M059J (cell line): ENCODE results near the gene CCDC187. TPM values are rescaled to one million over a fixed set of nuclear protein-coding genes. Genes with fewer than 3 reads are reported as not detected.
A peak's percentile ranks its signal among the peaks of the same experiment; 100 is the strongest.

Experiments used
- DNase-seq: peaks from one replicate; pipeline ENCODE4 v3.0.0-alpha.2; 2012; ENCODE audit warnings: low read depth
- total RNA-seq: library from RNA; depleted of rRNA; stranded (reverse); fragments of >200 nt; shearing (Covaris generic); gene quantifications from 2 replicates; pipeline ENCODE4 v1.2.3, GENCODE V29; 2014

CCDC187 gene
- total RNA-seq, 1 experiment from 2014 or later: not detected

DNA sequence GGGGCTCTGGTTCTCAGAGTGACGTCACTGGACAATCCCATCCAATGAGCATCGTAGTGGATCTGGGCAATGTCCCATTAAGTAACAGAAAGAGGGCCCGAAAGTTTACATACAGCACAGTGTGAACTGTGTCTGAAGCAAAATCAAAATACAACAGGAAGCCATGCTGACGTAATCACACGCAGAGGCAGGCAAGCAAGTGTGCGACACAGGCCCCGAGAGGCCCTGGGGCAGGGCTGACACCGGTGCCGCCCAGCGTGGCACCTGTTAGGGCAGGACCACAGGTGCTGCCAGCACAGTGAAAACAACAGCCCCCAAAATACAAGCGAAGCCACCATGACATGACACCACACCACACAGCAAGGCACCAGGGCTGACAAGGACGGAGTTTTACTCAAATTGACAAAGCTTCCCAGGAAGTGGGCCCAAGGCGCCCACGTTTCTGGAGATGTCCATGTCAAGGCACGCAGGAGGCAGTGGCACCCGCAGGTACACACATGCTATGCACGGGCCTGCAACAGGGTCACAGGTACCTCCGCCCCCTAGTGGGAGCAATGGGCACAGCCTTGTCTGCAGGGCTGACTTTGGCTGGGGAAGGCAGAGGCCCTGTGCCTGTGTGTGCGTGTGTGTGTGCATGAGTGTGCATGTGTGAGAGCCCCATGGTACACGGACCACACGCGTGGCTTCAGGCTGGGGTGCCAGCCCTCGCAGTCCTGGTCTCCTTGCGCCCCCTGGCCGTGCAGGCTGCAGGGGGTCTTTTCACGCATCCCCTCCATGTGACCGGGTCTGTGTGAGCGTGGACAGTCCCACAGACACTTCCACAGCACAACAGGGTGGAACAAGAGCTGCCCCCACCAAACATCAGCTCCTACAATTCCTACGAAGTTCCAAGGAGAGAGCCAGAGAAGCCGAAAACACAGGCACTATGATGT, 77.9 kb downstream of the CCDC187 start:
- peak; percentile 30 for DNase-seq

DNA sequence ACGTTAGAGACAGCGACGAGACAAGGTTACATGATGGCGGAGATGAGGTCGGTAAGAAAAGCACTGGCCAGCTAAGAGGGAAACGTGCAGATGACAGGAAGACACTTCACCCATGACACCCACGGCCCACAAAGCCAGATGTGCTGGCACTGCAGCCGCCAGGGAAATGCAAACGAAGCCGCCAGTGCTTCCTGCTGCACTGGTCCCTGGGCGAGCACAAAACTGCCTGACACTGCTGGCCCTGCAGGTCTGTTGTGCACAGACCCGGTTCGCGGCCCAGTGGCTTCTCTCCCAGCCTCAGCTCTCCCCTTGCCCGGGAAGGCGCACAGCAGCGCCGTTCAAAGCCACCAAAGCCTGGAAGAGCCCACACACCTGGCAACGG, 78.5 kb downstream of the CCDC187 start:
- no peak for DNase-seq

DNA sequence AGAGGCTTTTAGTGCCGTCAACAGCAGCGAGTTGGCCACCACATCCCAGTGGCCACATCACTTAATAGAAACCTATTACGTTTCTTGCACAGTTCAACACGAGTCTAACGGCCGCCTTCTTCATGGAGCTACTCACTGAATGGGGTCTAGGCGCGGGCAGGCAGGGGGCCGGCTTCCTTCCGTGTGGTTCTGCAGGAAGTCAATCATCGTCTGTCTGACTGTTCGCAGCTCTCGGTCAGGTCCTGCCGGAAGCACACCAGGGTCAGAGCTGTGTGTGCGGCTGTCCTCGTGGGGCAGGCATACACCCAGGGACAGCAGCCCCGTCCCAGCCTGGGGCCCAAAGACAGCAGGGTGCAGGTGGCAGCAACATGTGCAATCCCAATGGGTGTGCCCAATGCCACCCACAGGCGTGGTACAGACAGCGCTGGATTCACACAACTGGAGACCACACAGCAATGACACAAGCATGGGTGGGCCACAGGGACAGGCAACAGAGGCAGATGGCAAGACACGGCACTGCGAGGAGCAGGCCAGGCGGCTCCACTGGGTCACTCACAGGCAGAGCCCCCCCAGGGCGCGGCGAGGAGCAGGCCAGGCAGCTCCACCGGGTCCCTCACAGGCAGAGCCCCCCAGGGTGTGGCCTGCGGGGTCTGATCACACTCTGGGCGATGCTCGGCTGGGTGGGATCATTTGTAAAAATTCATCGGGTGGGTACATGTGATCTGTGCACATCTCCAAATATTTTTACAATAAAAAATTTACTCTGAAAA, 79.8 kb downstream of the CCDC187 start:
- no peak for DNase-seq

DNA sequence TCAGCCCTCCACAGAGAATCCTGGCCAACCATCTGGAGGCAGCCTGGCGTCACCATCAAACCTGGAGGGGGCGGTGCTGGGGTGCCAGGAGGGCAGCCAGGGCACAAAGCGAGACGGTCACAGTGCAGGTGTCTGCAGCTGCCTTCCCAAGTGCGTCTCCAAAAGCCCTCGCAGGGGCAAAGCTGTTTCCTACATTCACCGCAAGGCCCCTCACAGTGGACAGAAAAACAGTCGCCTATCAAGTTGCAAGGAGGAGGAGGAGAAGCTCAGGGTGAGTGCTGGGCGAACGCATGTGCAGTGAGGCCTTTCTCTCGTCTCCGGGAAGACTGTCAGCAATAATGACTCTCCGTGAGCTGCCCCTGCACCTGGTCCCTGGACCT, 81.0 kb downstream of the CCDC187 start:
- DNase-seq: no peak

DNA sequence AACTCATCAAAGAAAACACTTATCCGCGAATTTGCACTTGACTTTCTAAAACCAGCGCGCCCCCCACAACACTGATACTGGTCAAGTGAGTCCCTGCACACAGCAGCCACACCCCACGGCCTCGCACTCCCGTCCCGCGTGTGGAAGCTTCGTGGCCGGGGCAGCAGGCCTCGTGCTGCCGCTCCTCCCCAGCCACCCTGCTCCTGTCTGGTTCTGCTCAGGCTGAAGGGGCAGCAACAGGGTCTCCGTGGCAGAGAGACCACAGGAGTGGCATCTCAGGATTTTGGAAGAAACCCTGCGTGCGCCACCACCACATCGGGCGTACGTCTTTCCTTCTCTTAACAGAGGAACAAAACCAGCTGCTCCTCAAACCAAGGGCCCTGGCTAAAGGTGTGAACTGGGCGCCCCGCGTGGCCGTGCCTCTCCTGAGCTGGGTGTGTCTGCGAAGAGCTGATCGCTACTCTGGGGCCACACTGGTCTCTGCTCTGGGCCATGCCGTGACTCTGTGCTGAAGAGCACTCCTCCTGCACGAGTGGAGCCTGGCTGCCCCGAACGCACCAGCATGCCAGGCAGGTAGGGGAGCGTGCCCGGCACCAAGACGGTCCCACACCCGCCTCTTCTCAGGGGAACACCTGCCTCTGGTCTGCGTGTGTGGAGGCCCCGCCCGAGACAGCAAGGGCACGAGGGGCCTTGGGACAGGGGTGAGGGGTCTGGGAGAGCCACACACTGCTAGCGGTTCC, 81.6 kb downstream of the CCDC187 start:
- DNase-seq: no peak

DNA sequence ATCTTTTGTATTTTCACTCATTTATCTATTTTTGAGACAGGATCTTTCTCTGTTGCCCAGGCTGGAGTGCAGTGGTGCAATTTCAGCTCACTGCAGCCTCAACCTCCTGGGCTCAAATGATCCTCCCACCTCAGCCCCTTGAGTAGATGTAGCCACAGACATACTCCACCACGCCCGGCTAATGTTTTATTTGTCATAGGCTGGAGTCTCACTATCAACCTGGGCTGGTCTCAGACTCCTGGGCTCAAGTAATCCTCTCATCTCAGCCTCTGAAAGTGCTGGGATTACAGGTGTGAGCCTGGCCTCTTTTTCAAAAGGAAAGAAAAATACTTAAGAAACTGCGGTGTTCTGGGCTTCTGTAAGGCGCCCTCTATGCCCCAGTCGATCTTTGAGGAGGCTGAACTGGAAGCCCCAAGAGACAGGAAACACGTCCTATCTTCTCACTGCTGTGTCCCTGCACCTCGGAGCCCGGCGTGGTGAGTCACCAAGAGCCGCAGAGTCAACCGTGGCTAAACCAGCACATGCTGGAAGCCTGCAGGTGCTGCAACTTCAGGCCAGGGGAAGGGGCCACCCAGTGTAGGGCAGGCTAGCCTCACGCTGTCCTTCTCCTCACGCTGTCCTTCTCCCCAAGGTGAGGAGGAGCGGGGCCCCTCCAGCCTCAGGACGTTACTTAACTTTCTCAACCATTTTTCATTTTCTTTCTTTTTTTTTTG, 83.7 kb downstream of the CCDC187 start:
- DNase-seq: peak; percentile 87

DNA sequence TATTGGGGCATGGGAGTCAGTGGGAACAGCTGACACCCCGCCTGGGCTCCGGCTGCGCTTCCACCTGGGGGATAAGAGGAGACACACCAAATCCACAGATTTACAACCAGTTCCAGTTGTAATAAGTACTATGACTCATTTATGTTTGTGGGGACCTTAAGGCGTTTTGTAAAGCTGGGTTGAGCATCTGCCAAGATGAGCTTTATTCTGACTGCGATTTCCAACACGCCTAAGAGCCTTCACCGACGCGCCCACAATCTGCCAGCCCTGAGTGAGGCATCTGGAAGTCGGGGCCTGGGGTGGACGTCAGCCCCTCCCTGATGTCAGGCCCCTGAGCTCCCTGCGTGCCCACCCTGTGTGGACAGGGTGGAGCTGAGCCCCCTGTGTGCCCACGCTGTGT, 84.6 kb downstream of the CCDC187 start:
- DNase-seq: peak; percentile 91

DNA sequence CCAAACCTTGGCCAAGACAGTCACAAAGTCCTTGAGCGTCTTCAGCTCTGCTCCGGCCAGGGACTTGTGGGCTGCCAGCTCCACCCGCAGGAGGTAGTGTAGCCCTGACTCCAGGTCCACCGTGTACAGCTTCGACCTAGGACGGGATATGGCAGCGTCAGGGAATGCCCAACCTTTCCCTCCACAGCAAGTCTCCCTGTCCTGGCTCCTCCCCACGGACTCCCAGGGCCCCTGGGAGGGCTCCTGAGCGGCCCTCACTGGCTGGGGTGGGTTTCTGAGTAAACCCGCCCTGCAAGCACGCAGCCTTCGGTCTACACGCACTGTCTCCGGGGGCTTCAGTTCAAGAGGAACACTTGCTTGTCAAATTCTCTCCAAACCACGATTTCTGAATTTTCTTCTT, 85.2 kb downstream of the CCDC187 start:
- no peak for DNase-seq

DNA sequence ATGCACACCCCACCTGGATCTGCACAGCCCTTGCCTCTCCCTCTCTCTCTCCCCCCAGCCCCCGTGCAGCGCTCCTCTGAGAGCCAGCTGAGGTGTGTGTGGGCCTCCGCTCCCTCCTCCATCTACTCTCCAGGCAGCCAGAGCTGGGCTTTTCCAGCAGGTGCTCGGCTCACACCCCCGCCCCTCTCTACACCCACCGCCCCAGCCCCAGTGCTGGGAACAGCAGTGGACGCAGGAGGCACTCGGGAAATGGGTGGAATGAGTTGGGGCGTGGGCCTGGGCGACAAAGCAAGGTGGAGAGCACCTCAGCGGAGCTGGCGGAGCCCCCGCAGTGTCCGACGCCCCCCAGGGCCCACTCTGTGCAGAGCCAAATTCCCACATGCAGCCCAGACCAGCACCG, 85.6 kb downstream of the CCDC187 start:
- no peak for DNase-seq

DNA sequence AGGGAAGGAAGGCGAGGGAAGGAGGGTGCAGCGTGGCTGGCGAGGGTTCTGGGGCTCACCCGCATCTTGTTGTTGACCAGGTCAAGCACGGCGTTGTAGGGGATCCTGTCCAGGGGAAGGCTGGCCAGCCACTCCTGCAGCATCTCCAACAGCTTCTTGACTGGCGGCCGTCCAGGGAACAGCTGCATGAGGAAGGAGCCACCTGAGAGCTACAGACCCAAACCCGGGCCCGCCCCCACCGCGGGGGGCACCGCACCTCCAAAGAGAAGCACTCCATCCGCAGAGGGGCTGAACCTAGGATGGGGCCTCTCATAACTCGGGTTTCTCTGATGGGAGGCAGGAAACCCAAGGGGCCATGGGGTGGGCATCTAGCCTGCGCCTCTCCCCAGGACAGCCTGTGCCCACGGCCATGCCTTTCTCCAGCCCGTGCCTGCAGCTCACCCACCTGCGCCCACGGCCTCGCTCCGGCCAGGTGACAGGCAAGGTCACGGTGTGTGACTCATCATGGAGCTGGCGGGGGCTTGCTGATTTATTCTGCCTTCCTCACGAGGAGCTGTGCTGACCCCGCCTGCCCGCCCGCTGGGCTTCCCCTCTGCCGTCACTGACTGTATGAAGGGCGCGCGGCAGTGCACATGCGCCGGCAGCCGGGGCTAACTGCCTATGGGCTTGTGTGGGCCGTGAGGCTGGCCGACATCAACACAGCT, 87.2 kb downstream of the CCDC187 start:
- no peak for DNase-seq

DNA sequence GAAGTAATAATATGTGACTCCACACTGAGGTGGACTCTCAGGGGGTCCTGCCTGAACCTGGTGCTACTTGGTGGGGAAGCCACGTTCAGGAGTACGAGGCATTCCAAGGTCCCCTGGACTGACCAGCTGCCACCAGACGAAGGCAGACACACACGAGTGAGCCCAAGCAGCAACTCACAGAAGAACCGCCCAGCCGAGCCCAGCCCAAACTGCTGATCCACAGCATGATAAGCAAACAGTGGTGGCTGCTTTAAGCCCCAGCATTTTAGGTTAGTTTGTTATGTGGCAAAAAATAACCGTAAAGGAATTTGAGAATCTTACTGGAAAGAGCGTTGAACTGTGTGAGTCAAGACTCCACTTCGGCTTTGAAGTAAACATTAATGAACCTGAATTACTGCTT, 90.2 kb downstream of the CCDC187 start:
- DNase-seq: no peak

DNA sequence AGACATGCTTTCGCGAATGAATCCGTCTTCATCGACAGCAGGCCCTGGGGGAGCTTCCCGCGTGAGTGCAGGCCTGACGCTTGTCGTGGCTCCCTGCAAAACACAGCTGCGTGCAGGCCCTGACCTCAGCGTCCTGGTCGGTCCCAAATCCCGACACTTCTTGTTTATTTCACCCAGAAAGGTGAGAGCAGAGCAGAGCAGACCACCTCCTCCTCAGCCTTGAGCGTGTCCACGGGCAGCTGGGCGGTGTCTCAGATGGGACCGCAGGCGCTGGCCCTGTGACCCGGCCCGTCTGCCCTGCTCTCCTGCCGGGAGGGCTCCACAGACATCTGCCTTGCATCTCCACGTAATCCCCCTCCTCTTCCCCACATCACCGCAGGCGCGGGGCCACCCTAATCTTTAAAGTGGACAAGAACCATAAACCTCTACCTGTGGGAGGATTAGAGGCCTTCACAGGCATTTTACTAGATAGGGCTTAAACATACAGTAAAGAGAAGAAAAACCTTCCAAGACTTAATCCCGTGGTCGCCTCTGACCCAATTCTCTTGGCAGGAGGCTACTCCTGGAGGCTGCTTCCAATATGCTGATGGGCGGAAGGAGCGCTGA, 91.4 kb downstream of the CCDC187 start:
- no peak for DNase-seq

DNA sequence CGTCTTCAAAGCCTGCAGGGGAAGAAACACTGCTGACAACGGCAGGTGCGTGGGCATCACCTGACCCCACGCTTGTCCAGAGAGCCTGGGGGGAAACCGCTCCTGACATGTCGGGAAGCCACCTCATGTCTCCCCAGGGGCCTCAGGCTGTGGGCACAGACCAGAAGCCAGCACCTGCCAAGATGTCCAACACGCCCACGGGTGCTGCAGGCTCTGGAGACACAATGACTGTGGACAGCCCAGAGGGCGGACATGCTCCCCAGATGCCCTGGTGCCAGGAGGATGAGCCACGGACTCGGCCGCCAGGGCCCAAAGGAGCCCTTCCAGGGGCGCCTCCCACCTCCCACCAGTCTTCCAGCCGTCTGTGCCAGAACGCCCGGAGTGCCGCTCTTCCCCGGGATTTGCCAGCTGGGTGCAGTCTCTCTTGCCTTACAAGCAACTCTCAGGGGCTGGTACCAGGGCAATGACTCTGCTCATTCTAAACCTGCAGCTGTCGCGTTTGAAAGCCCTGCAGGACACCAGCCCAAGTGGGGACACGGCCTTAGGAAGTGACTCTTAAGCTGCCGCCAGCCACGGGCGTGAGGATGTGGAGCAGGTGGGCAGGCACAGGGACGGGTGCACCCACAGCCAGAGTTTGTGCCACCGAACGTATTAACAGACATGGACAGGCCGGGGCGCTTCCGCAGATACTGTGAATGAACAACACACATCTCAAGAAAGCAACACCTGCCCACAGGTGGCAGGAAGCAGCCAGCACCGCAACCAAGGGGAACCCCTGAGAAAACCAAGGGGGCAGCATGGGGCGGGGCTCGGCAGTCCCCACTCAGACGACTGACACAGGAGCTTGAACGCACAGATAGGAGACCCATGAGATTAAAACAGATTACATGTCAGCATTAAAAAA, 92.2 kb downstream of the CCDC187 start:
- no peak for DNase-seq

DNA sequence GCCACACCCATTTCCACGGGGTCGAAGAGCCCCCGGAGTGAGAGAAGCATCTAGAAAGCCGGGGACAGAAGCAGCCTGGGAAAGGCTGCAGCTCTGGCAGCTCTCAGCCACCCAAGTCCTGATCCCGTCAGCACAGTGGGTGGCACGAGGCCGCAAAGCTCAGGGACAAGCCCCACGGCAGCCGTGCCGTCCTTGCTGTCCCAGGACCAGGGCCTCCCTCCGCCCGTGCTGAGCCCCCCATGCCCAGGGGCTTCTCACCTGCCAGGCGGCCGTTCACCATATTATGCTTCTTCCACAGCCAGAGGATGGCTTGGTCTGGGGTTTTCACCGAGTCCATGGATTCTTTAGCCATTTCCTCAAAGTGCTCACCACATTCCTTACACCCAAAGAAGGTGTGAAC, 92.9 kb downstream of the CCDC187 start:
- no peak for DNase-seq

DNA sequence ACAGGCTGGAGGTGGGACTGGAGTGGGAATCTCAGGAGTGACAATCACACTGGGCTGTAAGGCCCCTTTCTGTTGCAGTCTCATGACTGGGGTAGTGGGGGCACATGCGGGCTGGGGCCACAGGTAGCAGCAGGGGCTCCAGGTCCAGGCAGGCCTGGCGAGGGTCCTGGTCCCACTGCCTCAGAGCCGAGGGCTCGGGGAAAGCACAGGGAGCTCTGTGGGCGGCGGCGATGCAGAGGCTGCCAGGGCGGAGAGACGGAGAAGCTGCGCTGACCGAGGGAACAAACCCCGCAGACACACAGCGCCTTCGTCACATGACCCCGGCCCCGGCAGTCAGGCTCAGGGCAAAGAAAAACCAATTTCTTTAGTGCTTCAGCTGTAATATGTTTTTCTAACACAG, 93.6 kb downstream of the CCDC187 start:
- DNase-seq: no peak

DNA sequence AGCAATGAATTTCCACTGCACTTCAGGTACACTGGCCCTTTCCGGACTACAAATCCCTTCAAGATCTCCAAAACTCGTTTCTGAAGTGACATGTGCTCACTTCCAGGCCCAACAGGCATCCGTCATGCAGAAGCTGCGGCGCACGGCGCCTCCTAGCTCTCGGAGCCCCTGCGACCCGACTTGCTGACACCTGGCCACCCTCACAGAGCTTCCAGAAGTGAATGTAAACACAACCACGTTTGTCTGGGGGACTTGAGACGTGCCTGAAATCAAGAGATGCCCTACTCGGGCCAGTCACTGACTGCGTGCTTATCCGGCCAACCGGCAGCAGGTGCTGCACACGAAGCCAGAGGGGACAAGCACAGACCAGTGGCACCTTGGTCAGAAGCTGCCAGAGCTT, 94.1 kb downstream of the CCDC187 start:
- no peak for DNase-seq

DNA sequence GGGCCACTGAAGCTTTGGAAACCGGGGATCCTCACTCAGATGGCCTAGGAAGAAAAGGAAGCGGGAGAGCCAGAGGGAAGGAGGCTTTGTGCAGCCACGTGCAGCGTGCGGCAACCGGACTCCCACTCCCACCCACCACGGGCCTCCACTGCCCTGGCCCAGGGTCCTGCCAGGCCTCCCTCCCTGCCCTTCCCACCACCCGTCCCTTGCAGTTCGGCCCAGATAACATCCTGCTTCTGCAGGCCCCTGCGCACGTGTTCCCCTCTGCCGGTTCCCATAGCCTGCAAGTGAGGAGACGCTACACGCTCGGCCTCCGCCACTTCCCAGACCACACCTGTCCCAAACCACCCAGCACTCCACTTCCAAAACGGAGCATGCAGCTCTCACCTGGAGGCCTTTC, 94.7 kb downstream of the CCDC187 start:
- no peak for DNase-seq

DNA sequence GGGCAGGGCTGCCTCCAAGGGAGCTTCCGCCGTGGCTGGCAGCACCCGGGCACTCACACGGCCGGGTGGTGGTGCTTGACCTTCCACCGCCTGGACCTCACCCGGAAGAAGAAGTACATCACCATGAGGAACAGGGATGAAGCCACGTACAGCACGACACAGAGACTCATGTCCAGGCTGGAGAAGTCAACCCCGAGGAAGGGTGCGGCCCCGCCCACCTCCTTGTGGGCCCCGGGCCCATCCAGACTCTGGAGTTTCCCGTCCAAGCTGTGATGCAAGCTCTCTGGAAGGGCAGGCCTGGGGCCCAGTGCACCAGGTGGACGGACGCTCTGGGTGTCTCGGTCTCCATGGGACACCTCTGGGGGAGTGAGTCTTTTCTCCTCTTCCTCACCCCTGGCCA, 95.2 kb downstream of the CCDC187 start:
- no peak for DNase-seq

DNA sequence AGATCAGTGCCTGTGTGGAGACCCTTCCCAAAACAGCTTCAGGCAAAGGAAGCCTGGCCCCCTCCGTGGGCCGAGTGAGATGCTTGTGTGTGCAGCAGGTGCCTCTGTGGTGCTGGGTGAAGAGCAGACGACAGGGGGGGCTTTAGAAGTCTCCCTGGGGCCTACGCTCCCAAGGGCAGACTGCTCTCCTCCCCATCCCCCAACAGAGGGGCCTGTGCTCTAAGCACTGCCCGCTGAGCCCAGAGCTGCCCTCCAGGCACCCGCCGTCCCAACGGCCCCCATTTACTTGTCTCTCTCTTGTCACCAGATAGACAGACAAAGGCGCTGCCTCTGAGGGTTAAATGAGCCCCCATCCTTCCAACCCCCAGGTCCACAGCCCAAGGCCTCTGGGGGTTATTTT, 96.3 kb downstream of the CCDC187 start:
- no peak for DNase-seq
